AG10803 (cell line): ENCODE results near the gene TTLL8.
A peak's percentile ranks its signal among the peaks of the same experiment; 100 is the strongest.

Experiments
- DNase-seq: peaks from one replicate; pipeline ENCODE4 v3.0.0; 2010; ENCODE audit warnings: low read depth
- H3K4me3 ChIP-seq: 2 replicates; pipeline ENCODE4 v1.5.1; 2011; ENCODE audit warnings: mild to moderate bottlenecking, low read length, control low read depth
- CTCF ChIP-seq: conservative IDR thresholded peaks from 2 replicates; pipeline ENCODE4 v1.5.1; 2011; ENCODE audit warnings: mild to moderate bottlenecking, low read length, control low read depth, inconsistent platforms

TTLL8 gene

DNA sequence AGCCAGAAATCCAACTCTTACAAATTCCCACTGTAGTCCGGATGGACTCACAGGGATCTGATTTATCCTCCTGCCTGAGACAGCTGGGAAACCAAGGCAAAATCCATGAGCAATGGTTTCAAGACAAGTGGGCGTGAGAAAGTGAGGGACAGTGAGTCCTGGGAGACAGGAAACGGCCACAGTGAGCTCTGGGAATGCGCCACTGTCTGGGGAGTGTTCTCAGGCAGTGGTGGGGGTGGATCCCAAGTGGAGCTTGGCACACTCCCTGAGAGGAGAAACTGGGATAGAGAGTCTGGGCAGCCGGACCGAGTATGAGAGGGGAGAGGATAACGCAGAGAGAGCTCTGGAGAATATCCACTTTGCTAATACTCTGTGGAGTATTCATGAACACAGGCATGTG is 55.3 kb downstream of the TTLL8 start:
- DNase-seq: peak; percentile 5
- H3K4me3 ChIP-seq: no peak overlapping the region
- no peak for TF ChIP-seq CTCF

GRCh38 chr22:50001388-50002231 is 56.5 kb downstream of the TTLL8 start:
- H3K4me3 ChIP-seq: no peak overlapping the region
- DNase-seq: no peak
- no peak for TF ChIP-seq CTCF

DNA sequence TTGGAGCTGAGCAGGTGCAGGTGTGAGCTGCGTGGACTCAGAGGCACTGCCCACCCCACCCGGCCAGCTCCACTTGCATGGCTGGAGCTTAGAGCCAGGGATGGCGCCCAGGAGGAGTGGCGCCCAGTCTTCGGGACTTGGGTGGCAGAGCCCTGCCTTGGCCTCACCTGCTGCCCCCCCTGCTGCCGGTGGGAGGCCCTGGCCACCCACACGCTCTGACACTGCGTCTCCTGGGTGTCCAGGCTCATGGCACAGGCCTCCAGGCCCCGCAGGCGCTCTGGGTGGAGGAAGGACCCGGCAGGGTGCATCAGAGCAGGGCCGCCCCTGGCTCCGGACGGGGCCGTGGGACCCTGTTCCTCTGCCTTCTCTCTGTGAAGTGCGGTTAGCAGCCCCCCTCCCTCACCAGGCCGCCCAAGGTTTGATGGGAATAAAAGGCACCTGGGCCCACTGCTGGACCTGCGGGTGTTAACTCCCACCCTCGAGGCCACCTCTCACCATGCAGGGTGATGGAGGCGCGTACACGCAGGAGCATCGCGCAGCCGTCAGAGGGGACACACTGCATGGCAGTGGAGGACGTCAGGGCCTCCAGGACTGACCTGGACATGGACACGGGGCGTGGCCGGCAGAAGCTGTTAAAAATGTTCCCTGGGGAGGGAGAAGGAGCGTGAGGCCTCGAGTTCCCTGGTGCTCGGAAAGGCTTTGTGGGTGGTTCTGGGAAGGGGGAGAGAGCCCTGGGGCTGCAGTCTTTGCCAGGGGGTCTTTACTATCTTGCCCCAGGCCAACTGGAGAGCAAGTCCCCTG is 57.3 kb downstream of the TTLL8 start:
- H3K4me3 ChIP-seq: no peak overlapping the region
- TF ChIP-seq CTCF: no peak
- DNase-seq: no peak

DNA sequence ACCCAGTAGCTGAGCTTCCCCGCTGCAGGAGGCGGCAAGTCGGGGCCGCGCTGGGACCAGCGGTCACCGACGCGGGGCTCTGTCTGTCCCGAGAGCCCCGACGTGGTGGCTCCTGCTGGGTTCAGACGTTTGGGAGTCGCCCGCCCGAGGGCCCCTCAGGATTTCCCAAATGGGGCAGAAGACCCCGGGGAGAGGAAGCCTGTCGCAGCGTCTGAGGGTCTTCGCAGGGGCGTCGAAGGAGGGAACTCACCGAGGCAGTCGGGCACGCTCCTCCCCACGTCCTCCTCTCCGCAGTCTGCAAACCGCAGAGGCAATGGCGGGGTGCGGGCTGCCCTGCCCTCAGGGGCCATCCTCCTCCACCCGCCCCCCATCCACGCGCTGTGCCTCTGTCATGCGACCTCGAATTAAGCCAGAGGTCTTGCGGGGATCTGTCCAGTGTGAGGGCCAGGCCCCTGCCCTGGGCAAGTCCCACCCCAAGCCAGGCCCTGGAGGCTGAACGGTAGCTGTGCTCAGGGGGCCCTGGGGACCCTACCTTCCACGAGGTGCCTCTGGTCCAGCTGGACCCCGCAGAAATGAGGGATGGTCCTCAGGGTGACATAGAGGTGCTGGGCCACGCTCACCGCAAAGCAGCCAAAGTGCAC is 58.0 kb downstream of the TTLL8 start:
- DNase-seq: no peak
- TF ChIP-seq CTCF: no peak
- no peak overlapping the region for H3K4me3 ChIP-seq

DNA sequence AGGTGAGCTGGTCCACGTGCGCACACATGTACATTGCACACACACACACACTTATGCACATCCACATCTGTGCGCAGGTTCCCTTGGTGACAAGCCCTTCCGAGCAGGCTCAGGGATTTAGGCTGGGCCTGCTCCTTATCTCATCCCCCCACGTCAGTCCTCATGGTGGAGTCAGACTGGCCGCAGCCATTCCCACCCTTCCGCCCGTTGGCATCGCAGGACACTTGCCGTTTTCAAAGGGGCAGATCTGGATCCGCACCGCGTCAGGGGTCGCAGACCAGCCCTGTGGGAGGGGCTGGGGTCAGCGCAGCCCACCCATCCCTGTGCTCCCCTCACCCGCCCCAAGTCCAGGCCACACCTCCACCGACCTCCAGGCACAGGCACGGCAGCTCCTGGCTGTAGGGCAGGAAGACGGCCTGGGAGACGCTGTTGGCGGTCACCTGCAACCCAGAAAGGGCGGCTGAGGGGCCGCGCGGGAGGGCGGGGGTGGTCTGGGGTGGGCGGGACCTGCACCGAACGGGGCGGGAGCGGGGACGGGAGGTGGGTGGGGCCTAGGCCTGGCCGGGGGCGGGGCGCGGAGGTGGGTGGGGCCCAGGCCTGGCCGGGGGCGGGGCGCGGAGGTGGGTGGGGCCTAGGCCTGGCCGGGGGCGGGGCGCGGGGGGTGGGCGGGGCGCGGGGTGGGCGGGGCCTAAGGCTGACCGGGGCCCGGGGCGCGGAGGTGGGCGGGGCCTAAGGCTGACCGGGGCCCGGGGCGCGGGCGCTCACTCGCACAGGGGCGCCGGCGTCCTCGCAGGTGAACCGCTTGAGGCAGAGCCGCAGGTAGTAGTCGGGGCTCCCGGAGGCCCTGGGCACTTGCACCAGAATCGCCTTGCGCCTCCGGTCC is 58.8 kb downstream of the TTLL8 start:
- DNase-seq: no peak
- TF ChIP-seq CTCF: no peak
- no peak overlapping the region; the same call in 1 of the 2 replicates for H3K4me3 ChIP-seq

- DNase-seq: no peak
- TF ChIP-seq CTCF: no peak
- H3K4me3 ChIP-seq: no peak overlapping the region
Measured at GRCh38 chr22:49998718-49999062, 59.4 kb downstream of the TTLL8 start.
